ENCODE results near the gene KCND2. TPM values are rescaled to one million over a fixed set of nuclear protein-coding genes. Genes with fewer than 3 reads are reported as not detected.

The KCND2 gene
- total RNA-seq, 2 donors from 2014 or later = not detected

- Mint-ChIP-seq H3K4me3 (no peak overlapping the region), H3K27ac (no peak overlapping the region), H3K4me1 (no peaks in the 10 kb centered on the region), H3K36me3 (ENCODE audit: low read depth) (no peaks in the 10 kb centered on the region), H3K27me3 (no peaks in the 10 kb centered on the region), H3K9me3 (peaks cover 12% of the 10 kb centered on the region)
- no peak for ATAC-seq (replicated peaks)
Observed at GRCh38 chr7:120583899-120584586, 311.1 kb downstream of the KCND2 start.

- Mint-ChIP-seq H3K27me3 (no peaks in the 10 kb centered on the region), H3K9me3 (peaks cover 12% of the 10 kb centered on the region), H3K4me1 (no peaks in the 10 kb centered on the region), H3K36me3 (ENCODE audit: low read depth) (no peaks in the 10 kb centered on the region), H3K27ac (no peak overlapping the region), H3K4me3 (no peak overlapping the region)
- ATAC-seq (replicated peaks) = no peak
Observed at GRCh38 chr7:120586571-120586970, 313.6 kb downstream of the KCND2 start.

- H3K9me3 Mint-ChIP-seq = peaks cover 11% of the 10 kb centered on the region
- H3K4me1 Mint-ChIP-seq = no peaks in the 10 kb centered on the region
- H3K27me3 Mint-ChIP-seq = no peaks in the 10 kb centered on the region
- no peak overlapping the region for H3K27ac Mint-ChIP-seq
- H3K4me3 Mint-ChIP-seq = no peak overlapping the region
- H3K36me3 Mint-ChIP-seq (ENCODE audit: low read depth) = no peaks in the 10 kb centered on the region
- no peak for ATAC-seq (replicated peaks)
Observed at GRCh38 chr7:120587243-120587642, 314.3 kb downstream of the KCND2 start.

- Mint-ChIP-seq H3K4me1 (no peaks in the 10 kb centered on the region), H3K4me3 (no peak overlapping the region), H3K27ac (no peak overlapping the region), H3K9me3 (peaks cover 9% of the 10 kb centered on the region), H3K27me3 (no peaks in the 10 kb centered on the region), H3K36me3 (ENCODE audit: low read depth) (no peaks in the 10 kb centered on the region)
- ATAC-seq (replicated peaks) = no peak
Observed at GRCh38 chr7:120588416-120588815, 315.4 kb downstream of the KCND2 start.

- ATAC-seq (replicated peaks) = no peak
- no peaks in the 10 kb centered on the region for H3K27me3 Mint-ChIP-seq
- H3K27ac Mint-ChIP-seq = no peak overlapping the region
- H3K4me1 Mint-ChIP-seq = no peaks in the 10 kb centered on the region
- H3K36me3 Mint-ChIP-seq (ENCODE audit: low read depth) = no peaks in the 10 kb centered on the region
- H3K4me3 Mint-ChIP-seq = no peak overlapping the region
- H3K9me3 Mint-ChIP-seq = peaks cover 5% of the 10 kb centered on the region
Observed at GRCh38 chr7:120588862-120589261, 315.9 kb downstream of the KCND2 start.

- H3K27ac Mint-ChIP-seq = no peak overlapping the region
- H3K9me3 Mint-ChIP-seq = peaks cover 7% of the 10 kb centered on the region
- H3K36me3 Mint-ChIP-seq (ENCODE audit: low read depth) = no peaks in the 10 kb centered on the region
- H3K27me3 Mint-ChIP-seq = no peaks in the 10 kb centered on the region
- no peak overlapping the region for H3K4me3 Mint-ChIP-seq
- ATAC-seq (replicated peaks) = no peak
- H3K4me1 Mint-ChIP-seq = no peaks in the 10 kb centered on the region
Observed at GRCh38 chr7:120600607-120601006, 327.6 kb downstream of the KCND2 start.

- Mint-ChIP-seq H3K9me3 (peaks cover 7% of the 10 kb centered on the region), H3K27me3 (no peaks in the 10 kb centered on the region), H3K4me3 (no peak overlapping the region), H3K4me1 (no peaks in the 10 kb centered on the region), H3K36me3 (ENCODE audit: low read depth) (no peaks in the 10 kb centered on the region), H3K27ac (no peak overlapping the region)
- no peak for ATAC-seq (replicated peaks)
Observed at GRCh38 chr7:120603366-120603765, 330.4 kb downstream of the KCND2 start.

- no peaks in the 10 kb centered on the region for H3K36me3 Mint-ChIP-seq (ENCODE audit: low read depth)
- no peaks in the 10 kb centered on the region for H3K4me1 Mint-ChIP-seq
- H3K9me3 Mint-ChIP-seq = peaks cover 4% of the 10 kb centered on the region
- H3K27ac Mint-ChIP-seq = no peak overlapping the region
- ATAC-seq (replicated peaks) = no peak
- no peaks in the 10 kb centered on the region for H3K27me3 Mint-ChIP-seq
- H3K4me3 Mint-ChIP-seq = no peak overlapping the region
Observed at GRCh38 chr7:120609136-120609753, 336.3 kb downstream of the KCND2 start.

GRCh38 chr7:120611975-120612374, 339.0 kb downstream of the KCND2 start:
- Mint-ChIP-seq H3K27me3 (no peaks in the 10 kb centered on the region), H3K4me3 (no peak overlapping the region), H3K4me1 (no peaks in the 10 kb centered on the region), H3K27ac (no peak overlapping the region), H3K9me3 (no peaks in the 10 kb centered on the region), H3K36me3 (ENCODE audit: low read depth) (no peaks in the 10 kb centered on the region)
- no peak for ATAC-seq (replicated peaks)

GRCh38 chr7:120615703-120616102, 342.7 kb downstream of the KCND2 start:
- H3K27ac Mint-ChIP-seq = no peak overlapping the region
- H3K36me3 Mint-ChIP-seq (ENCODE audit: low read depth) = no peaks in the 10 kb centered on the region
- H3K9me3 Mint-ChIP-seq = no peaks in the 10 kb centered on the region
- no peak overlapping the region for H3K4me3 Mint-ChIP-seq
- no peaks in the 10 kb centered on the region for H3K4me1 Mint-ChIP-seq
- no peak for ATAC-seq (replicated peaks)
- no peaks in the 10 kb centered on the region for H3K27me3 Mint-ChIP-seq

GRCh38 chr7:120617275-120617674, 344.3 kb downstream of the KCND2 start:
- no peaks in the 10 kb centered on the region for H3K36me3 Mint-ChIP-seq (ENCODE audit: low read depth)
- H3K27me3 Mint-ChIP-seq = no peaks in the 10 kb centered on the region
- no peak overlapping the region for H3K4me3 Mint-ChIP-seq

GRCh38 chr7:120628251-120628650, 355.3 kb downstream of the KCND2 start:
- ATAC-seq (replicated peaks) = no peak
- H3K27me3 Mint-ChIP-seq = no peaks in the 10 kb centered on the region
- no peaks in the 10 kb centered on the region for H3K4me1 Mint-ChIP-seq
- no peak overlapping the region for H3K27ac Mint-ChIP-seq
- H3K4me3 Mint-ChIP-seq = no peak overlapping the region
- no peaks in the 10 kb centered on the region for H3K36me3 Mint-ChIP-seq (ENCODE audit: low read depth)
- no peaks in the 10 kb centered on the region for H3K9me3 Mint-ChIP-seq

More at GRCh38 chr7:120617275-120617674, 344.3 kb downstream of the KCND2 start:
- ATAC-seq (replicated peaks) = no peak
- Mint-ChIP-seq H3K9me3 (no peaks in the 10 kb centered on the region), H3K4me1 (no peaks in the 10 kb centered on the region), H3K27ac (no peak overlapping the region)

GRCh38 chr7:120639884-120640283, 366.9 kb downstream of the KCND2 start:
- Mint-ChIP-seq H3K4me3 (no peak overlapping the region), H3K27me3 (no peaks in the 10 kb centered on the region), H3K36me3 (ENCODE audit: low read depth) (no peaks in the 10 kb centered on the region), H3K4me1 (no peaks in the 10 kb centered on the region), H3K27ac (no peak overlapping the region), H3K9me3 (peaks cover 2% of the 10 kb centered on the region)
- ATAC-seq (replicated peaks) = no peak

- Mint-ChIP-seq H3K9me3 (no peaks in the 10 kb centered on the region), H3K27me3 (no peaks in the 10 kb centered on the region), H3K4me3 (no peak overlapping the region), H3K4me1 (no peaks in the 10 kb centered on the region), H3K27ac (no peak overlapping the region), H3K36me3 (ENCODE audit: low read depth) (no peaks in the 10 kb centered on the region)
- no peak for ATAC-seq (replicated peaks)
Observed at GRCh38 chr7:120645966-120646365, 373.0 kb downstream of the KCND2 start.

- ATAC-seq (replicated peaks) = no peak
- no peaks in the 10 kb centered on the region for H3K4me1 Mint-ChIP-seq
- no peaks in the 10 kb centered on the region for H3K27me3 Mint-ChIP-seq
- H3K36me3 Mint-ChIP-seq (ENCODE audit: low read depth) = no peaks in the 10 kb centered on the region
- H3K4me3 Mint-ChIP-seq = no peak overlapping the region
- H3K9me3 Mint-ChIP-seq = peaks cover 7% of the 10 kb centered on the region
- H3K27ac Mint-ChIP-seq = no peak overlapping the region
Observed at GRCh38 chr7:120654241-120654640, 381.3 kb downstream of the KCND2 start.
